T-helper 22 cell (primary cell): ENCODE data around the gene IFIT1B.

Experiments used
- DNase-seq: peaks from one replicate; pipeline ENCODE4 v3.0.0-alpha.2; 2020; ENCODE audit warnings: low read depth

Gene IFIT1B

GRCh38 chr10:89414146-89414878 is 36.5 kb downstream of the IFIT1B start, which contains the start of gene IFIT5:
IFIT5 (plus strand) TSS chr10:89414568; CDS start chr10:89414799, 231 bp downstream.
- peak; percentile 50 for DNase-seq

- peak; percentile 10 for DNase-seq
These were observed 37.3 kb downstream of the IFIT1B start for GRCh38 chr10:89414879-89415821.

- no peak for DNase-seq
These were observed 38.6 kb downstream of the IFIT1B start for GRCh38 chr10:89416465-89416864.

GRCh38 chr10:89419548-89419947 is 41.7 kb downstream of the IFIT1B start:
- peak; percentile 7 for DNase-seq

GRCh38 chr10:89421018-89421476 is 43.2 kb downstream of the IFIT1B start:
- no peak for DNase-seq

GRCh38 chr10:89425000-89425399 is 47.1 kb downstream of the IFIT1B start:
- DNase-seq = no peak

- no peak for DNase-seq
These were observed 48.5 kb downstream of the IFIT1B start for GRCh38 chr10:89426230-89426868.

GRCh38 chr10:89427629-89428028 is 49.8 kb downstream of the IFIT1B start:
- no peak for DNase-seq

GRCh38 chr10:89428877-89429276 is 51.0 kb downstream of the IFIT1B start:
- no peak for DNase-seq

- DNase-seq = no peak
These were observed 54.1 kb downstream of the IFIT1B start for GRCh38 chr10:89431977-89432376.
